ENCODE results near the gene UBAP2L. TPM values are rescaled to one million over a fixed set of nuclear protein-coding genes. Genes with fewer than 3 reads are reported as not detected.
"Not testable (repeated sequence)": the region's sequence is repeated elsewhere in the genome, so short reads cannot be mapped to it uniquely, and the experiment has no call there.

Gene UBAP2L
- total RNA-seq, 1 experiment from 2014 or later = 74.9 TPM

- no peak for DNase-seq (ENCODE audit: low spot score)
Measured at GRCh38 chr1:154253671-154254070, 32.9 kb downstream of the UBAP2L start.

GRCh38 chr1:154256686-154257085 is 35.9 kb downstream of the UBAP2L start:
- no peak for DNase-seq (ENCODE audit: low spot score)

DNA sequence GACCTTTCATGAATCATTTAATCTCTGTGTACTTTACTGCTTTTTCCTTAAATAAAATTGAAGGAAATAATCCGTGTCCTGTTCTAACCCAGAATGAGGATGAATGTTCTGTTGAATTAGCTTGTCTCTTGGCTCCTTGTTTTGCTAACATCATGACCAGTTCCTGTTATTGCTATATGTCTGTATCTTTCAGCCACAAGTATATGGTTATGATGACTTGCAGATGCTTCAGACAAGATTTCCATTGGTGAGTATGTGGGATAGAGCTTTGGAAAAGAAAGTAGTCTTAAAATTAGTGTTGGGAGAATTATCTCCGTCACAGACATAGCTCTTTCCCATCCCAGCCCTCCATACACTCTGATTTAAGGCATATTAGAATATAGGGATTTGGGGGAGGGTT is 38.0 kb downstream of the UBAP2L start:
- DNase-seq (ENCODE audit: low spot score) = no peak

DNA sequence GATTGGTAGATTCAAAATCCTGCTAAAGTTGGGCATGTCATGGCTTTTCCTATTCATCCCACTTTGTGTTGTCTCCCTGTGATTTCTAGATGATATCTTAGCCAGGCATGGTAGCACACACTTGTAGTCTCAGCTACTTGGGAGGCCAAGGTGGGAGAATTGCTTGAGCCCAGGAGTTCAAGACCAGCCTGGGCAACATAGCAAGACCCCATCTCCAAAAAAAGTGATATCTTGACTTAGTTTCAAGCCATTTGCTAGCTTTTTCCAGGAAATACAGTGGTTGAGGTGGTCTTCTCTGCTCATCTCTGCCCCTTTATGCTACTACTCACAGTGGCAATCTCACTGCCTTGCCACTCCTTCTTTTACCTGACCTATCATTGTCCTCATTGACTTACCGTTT is 39.4 kb downstream of the UBAP2L start:
- no peak for DNase-seq (ENCODE audit: low spot score)

- no peak for DNase-seq (ENCODE audit: low spot score)
Measured at GRCh38 chr1:154263465-154264332, 42.9 kb downstream of the UBAP2L start.

DNA sequence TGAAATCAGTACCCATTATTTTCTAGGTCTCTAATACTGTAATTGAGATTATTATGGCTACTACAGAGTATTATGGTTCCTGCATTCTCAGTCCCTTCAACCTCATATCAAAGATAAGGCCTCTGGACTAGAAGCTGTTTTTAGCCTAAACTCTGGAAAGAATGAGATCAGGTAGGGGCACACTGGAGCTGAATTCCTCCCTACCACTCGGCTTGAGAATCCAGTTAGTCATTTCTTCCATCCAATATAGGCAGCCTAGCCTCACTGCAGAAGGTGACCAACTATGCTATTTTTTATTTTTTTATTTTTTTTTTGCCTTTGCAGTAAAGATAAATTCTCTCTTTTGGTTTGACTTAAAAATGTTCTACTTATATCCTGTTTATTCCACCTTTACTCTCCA is 43.7 kb downstream of the UBAP2L start:
- no peak for DNase-seq (ENCODE audit: low spot score)

- no peak for DNase-seq (ENCODE audit: low spot score)
Measured at GRCh38 chr1:154265586-154265985, 44.8 kb downstream of the UBAP2L start.

GRCh38 chr1:154270833-154271232 is 50.1 kb downstream of the UBAP2L start:
- DNase-seq (ENCODE audit: low spot score) = no peak

- DNase-seq (ENCODE audit: low spot score) = peak; percentile 91
Measured at GRCh38 chr1:154272217-154272998, 51.7 kb downstream of the UBAP2L start, which contains the start of gene HAX1. TSS of gene HAX1 (plus strand) at chr1:154272629. CDS start at chr1:154272724, 95 bp downstream.

- DNase-seq (ENCODE audit: low spot score) = no peak
Measured at GRCh38 chr1:154272999-154273563, 52.3 kb downstream of the UBAP2L start.

DNA sequence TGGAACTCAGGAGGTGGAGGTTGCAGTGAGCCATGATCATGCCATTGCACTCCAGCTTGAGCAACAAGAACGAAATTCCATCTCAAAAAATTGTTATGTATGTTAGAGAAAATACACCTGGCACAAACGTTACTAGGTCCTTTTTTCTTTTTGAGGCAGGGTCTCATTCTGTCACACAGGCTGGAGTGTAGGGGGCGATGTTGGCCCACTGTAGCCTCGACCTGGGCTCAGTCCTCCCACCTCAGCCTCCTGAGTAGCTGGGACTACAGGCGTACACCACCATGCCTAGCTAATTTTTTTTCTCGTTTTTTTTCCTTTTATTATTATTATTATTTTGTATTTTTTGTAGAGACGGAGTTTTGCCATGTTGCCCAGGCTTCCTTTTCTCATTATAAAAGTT is 56.0 kb downstream of the UBAP2L start:
- DNase-seq (ENCODE audit: low spot score) = no peak

GRCh38 chr1:154287591-154287990 is 66.8 kb downstream of the UBAP2L start:
- not testable (repeated sequence) for DNase-seq (ENCODE audit: low spot score)

GRCh38 chr1:154288661-154289060 is 67.9 kb downstream of the UBAP2L start:
- no peak for DNase-seq (ENCODE audit: low spot score)

DNA sequence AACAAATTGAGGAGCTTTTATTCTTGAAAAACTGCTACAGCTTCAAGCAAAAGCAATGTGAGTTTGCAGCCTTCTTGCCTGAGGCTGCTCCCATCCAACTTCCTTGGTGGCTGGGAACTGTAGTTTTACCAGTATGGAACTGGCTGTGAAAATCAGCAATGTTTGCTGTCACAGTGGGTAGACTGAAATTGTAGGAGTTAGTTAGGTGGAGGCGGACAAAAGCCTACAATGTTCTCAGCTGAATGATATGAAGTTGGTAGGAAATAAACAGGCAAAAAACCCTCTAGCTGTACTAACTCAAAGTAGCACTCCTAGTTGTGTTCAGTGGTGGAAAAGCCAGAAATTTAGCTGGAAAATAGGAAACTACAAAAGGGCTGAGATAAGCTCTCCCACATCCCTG is 70.2 kb downstream of the UBAP2L start:
- DNase-seq (ENCODE audit: low spot score) = no peak

DNA sequence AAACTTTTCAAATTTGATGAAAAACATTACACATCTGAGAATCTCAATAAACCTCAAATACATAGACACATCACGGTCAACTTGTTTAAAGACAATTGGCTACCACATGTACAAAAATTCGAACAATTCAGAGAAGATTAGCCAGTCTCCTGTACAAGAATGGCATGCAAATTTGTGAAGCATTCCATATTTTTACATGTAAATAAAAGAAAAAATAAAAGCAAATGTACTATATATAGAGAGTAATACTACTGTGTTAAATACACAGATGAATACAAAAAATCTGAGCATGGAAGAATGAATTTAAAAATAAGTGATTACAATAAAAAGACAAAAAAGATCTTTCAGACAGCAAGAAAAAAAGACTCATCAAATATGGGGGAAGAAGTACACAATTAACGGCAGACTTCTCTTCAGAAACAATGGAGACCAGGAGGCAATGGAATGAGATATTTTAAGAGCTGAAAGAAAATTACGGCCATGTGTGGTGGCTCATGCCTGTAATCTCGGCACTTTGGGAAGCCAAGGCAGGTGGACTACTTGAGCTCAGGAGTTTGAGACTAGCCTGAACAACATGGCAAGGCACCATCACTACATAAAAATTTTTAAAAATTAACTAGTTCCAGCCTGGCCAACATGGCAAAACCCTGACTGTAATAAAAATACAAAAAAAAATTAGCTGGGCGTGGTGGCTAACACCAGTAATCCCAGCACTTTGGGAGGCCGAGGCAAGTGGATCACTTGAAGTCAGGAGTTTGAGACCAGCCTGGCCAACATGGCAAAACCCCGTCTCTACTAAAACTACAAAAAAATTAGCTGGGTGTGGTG is 74.9 kb downstream of the UBAP2L start:
- no peak for DNase-seq (ENCODE audit: low spot score)

DNA sequence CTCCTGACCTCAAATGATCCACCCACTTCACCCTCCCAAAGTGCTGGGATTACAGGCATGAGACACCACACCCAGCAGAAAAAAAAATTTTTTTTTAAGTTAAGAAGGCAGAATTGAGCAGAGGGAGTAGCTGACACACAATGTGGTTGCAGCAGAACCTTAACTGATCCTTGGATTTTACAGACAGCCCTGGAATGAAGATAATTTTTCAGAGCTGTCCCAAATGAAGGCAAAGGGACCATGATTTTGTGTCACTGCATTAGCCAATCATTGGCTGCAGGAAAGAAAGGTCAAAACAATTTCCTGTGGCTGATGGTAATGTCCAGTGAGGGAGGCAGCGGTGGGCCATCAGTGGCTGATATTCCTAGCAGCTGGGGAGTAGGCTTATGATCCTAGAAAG is 80.8 kb downstream of the UBAP2L start:
- DNase-seq (ENCODE audit: low spot score) = no peak

- no peak for DNase-seq (ENCODE audit: low spot score)
Measured at GRCh38 chr1:154304664-154305337, 84.0 kb downstream of the UBAP2L start.

DNA sequence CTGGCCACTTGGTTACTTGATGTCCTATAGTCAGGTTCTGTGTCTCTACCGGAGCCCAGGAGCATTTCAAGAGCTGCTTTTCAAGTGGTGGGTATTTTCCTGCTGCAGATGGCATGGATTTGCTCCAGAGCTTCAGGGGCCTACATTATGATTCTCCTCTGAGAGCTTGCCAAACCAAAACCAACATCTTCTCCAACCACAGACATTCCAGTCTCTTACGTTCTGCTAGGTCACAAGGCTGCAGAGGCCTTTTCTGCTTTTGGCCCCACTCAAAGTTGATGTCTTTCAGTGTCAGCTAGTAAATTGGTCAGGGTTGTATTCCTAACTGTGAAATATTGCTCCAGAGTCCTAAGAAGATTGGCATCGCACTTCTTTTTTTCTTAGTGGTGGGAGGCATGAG is 85.4 kb downstream of the UBAP2L start:
- no peak for DNase-seq (ENCODE audit: low spot score)

DNA sequence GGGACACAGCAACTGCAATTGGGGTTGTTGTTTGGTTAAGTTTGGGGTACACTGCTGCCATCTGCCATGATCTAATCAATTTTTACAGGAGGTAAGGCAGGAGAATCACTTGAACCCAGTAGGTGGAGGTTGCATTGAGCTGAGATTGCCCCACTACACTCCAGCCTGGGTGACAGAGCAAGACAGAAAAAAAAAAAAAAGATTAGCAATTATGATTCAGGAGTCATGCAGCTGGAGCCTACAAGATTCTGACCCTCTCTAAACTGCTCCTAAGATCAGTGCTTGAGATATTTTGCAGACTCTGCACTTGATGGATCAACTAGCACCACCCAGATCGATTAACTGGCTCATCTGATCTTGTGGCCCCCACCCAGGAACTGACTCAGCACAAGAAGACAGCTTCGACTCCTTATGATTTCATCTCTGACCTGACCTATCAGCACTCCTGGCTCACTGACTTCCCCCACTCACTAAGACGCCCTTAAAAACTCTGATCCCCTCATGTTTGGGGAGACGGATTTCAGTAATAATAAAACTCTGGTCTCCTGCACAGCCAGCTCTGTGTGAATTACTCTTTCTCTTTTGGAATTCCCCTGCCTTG is 87.0 kb downstream of the UBAP2L start:
- DNase-seq (ENCODE audit: low spot score) = not testable (repeated sequence)

- DNase-seq (ENCODE audit: low spot score) = not testable (repeated sequence)
Measured at GRCh38 chr1:154309136-154309535, 88.4 kb downstream of the UBAP2L start.
